HG03196 (cell line): Measurements from ENCODE around the gene MINK1.
"Not testable (repeated sequence)": the region's sequence is repeated elsewhere in the genome, so short reads cannot be mapped to it uniquely, and the experiment has no call there.

ENCODE experiments used
- ATAC-seq: cut with Tn5 transposase; IDR thresholded peaks from one replicate; pipeline ENCODE4 v1.9.1; 2021; ENCODE audit not compliant: unreplicated experiment

Gene MINK1

GRCh38 chr17:4897198-4897687, 64.1 kb downstream of the MINK1 start:
- no peak for ATAC-seq

- ATAC-seq, result no peak
Observed at GRCh38 chr17:4897785-4898184, 64.6 kb downstream of the MINK1 start.

GRCh38 chr17:4898351-4898750, 65.2 kb downstream of the MINK1 start:
- no peak for ATAC-seq

- ATAC-seq, result no peak
Observed at GRCh38 chr17:4898927-4899326, 65.8 kb downstream of the MINK1 start.

GRCh38 chr17:4899341-4900230, 66.4 kb downstream of the MINK1 start, which contains the start of gene C17orf107:
Gene C17orf107 (plus strand): TSS chr17:4899536. CDS start chr17:4899763, 227 bp downstream.
- no peak for ATAC-seq

GRCh38 chr17:4900231-4901107, 67.3 kb downstream of the MINK1 start:
- no peak for ATAC-seq

GRCh38 chr17:4901108-4901647, 68.0 kb downstream of the MINK1 start:
- no peak for ATAC-seq

GRCh38 chr17:4901648-4902344, 68.7 kb downstream of the MINK1 start:
- ATAC-seq, result no peak

GRCh38 chr17:4902540-4902939, 69.4 kb downstream of the MINK1 start:
- no peak for ATAC-seq

GRCh38 chr17:4903051-4903818, 70.1 kb downstream of the MINK1 start, which contains the start of gene CHRNE:
Gene CHRNE (minus strand): TSS chr17:4903098. CDS start chr17:4903063, 35 bp downstream.
- no peak for ATAC-seq

- ATAC-seq, result not testable (repeated sequence)
Observed at GRCh38 chr17:4906642-4907041, 73.5 kb downstream of the MINK1 start.

GRCh38 chr17:4908301-4908700, 75.2 kb downstream of the MINK1 start:
- ATAC-seq, result no peak

GRCh38 chr17:4908711-4909496, 75.8 kb downstream of the MINK1 start:
- ATAC-seq, result no peak

GRCh38 chr17:4913994-4914393, 80.9 kb downstream of the MINK1 start:
- ATAC-seq, result no peak

- ATAC-seq, result not testable (repeated sequence)
Observed at GRCh38 chr17:4914551-4914950, 81.4 kb downstream of the MINK1 start.

GRCh38 chr17:4919511-4920047, 86.4 kb downstream of the MINK1 start:
- no peak for ATAC-seq

GRCh38 chr17:4920351-4921048, 87.4 kb downstream of the MINK1 start:
- ATAC-seq, result no peak

- ATAC-seq, result no peak
Observed at GRCh38 chr17:4921320-4921719, 88.2 kb downstream of the MINK1 start.
